ENCODE results near the gene EDA.

EDA gene

DNA sequence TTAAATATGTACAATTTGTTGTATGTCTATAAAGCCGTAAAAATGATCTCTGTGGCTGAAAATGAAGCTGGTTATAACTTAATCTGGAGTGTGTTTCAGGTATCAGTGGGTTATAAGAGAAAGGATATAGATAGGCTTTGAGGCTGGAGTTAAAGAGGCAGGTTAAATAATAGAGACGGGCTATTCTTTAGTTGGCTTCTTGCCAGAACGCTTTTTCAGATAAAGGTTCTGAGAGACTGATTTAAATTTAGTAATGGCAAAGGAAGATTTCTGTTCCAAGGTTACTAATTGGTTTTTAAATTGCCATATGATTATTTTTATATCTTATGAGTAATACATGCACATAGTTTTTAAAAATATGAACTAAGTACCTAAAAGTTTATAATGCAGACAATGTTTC, 316.4 kb downstream of the EDA start:
- no peak overlapping the region for H3K27ac ChIP-seq
- TF ChIP-seq ZFX (IDR thresholded peaks at IDR 0.05; ENCODE audit: borderline replicate concordance), result no peak
- TF ChIP-seq, protein P1, sequence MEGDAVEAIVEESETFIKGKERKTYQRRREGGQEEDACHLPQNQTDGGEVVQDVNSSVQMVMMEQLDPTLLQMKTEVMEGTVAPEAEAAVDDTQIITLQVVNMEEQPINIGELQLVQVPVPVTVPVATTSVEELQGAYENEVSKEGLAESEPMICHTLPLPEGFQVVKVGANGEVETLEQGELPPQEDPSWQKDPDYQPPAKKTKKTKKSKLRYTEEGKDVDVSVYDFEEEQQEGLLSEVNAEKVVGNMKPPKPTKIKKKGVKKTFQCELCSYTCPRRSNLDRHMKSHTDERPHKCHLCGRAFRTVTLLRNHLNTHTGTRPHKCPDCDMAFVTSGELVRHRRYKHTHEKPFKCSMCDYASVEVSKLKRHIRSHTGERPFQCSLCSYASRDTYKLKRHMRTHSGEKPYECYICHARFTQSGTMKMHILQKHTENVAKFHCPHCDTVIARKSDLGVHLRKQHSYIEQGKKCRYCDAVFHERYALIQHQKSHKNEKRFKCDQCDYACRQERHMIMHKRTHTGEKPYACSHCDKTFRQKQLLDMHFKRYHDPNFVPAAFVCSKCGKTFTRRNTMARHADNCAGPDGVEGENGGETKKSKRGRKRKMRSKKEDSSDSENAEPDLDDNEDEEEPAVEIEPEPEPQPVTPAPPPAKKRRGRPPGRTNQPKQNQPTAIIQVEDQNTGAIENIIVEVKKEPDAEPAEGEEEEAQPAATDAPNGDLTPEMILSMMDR (IDR thresholded peaks at IDR 0.05), result no peak

GRCh38 chrX:69948276-69948797, 332.4 kb downstream of the EDA start:
- H3K27ac ChIP-seq, result peak overlapping the region; percentile 59
- TF ChIP-seq, protein P1 (IDR thresholded peaks at IDR 0.05), result no peak
- TF ChIP-seq ZFX (IDR thresholded peaks at IDR 0.05; ENCODE audit: borderline replicate concordance), result no peak

- no peak for TF ChIP-seq ZFX (IDR thresholded peaks at IDR 0.05; ENCODE audit: borderline replicate concordance)
- TF ChIP-seq, protein P1 (IDR thresholded peaks at IDR 0.05), result no peak
- no peak overlapping the region for H3K27ac ChIP-seq
Measured at GRCh38 chrX:69951753-69952152, 335.8 kb downstream of the EDA start.

DNA sequence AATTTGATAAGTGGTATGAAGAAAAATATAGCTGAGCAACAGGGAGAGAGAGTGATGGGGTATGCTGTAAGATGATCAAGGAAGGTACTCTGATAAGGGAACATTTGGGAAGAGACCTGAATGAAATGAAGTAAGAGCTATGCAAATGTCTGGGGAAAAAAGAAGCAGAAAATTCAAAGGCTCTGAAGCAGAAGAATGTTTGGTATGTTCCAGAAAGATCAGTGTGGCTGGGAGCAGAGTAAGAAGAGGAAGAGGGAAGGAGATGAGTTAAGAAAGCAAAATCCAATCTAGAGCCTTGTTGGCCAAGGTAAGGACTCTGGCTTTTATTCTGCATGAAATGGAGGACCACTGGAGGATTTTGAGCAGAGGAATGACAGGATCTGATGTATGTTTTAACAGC, 343.8 kb downstream of the EDA start:
- peak overlapping the region; percentile 78 for H3K27ac ChIP-seq
- no peak for TF ChIP-seq ZFX (IDR thresholded peaks at IDR 0.05; ENCODE audit: borderline replicate concordance)
- TF ChIP-seq, protein P1 (IDR thresholded peaks at IDR 0.05), result no peak

GRCh38 chrX:69961365-69962072, 345.6 kb downstream of the EDA start:
- TF ChIP-seq ZFX (IDR thresholded peaks at IDR 0.05; ENCODE audit: borderline replicate concordance), result no peak
- TF ChIP-seq, protein P1 (IDR thresholded peaks at IDR 0.05), result no peak
- no peak overlapping the region for H3K27ac ChIP-seq

GRCh38 chrX:69968950-69969349, 353.0 kb downstream of the EDA start:
- no peak overlapping the region for H3K27ac ChIP-seq
- TF ChIP-seq, protein P1 (IDR thresholded peaks at IDR 0.05), result no peak
- TF ChIP-seq ZFX (IDR thresholded peaks at IDR 0.05; ENCODE audit: borderline replicate concordance), result no peak

GRCh38 chrX:69969460-69969859, 353.5 kb downstream of the EDA start:
- H3K27ac ChIP-seq, result no peak overlapping the region
- no peak for TF ChIP-seq ZFX (IDR thresholded peaks at IDR 0.05; ENCODE audit: borderline replicate concordance)
- TF ChIP-seq, protein P1 (IDR thresholded peaks at IDR 0.05), result no peak
